Choroid plexus epithelial cell (primary cell): ENCODE measurements around the gene MRPL54.
"Not testable (repeated sequence)": the region's sequence is repeated elsewhere in the genome, so short reads cannot be mapped to it uniquely, and the experiment has no call there.

Experiments
- DNase-seq: peaks from one replicate; pipeline ENCODE4 v3.0.0-alpha.2; 2010; ENCODE audit warnings: low read depth
- H3K4me3 ChIP-seq: 2 replicates; pipeline ENCODE4 v1.5.1; 2011; ENCODE audit warnings: low read depth, mild to moderate bottlenecking, control low read depth, low read length, moderate library complexity
- CTCF ChIP-seq: conservative IDR thresholded peaks from 2 replicates; pipeline ENCODE4 v1.5.1; 2011; ENCODE audit warnings: low read depth, mild to moderate bottlenecking, control low read depth, inconsistent platforms, low read length, moderate library complexity

The MRPL54 gene

GRCh38 chr19:3752492-3752891, 10.0 kb upstream of the MRPL54 start:
- H3K4me3 ChIP-seq = no peak overlapping the region
- no peak for TF ChIP-seq CTCF
- DNase-seq = no peak

GRCh38 chr19:3753631-3754410, 8.7 kb upstream of the MRPL54 start:
- no peak overlapping the region for H3K4me3 ChIP-seq
- TF ChIP-seq CTCF = no peak
- no peak for DNase-seq

- H3K4me3 ChIP-seq, DNase-seq: not testable (repeated sequence)
Measured at GRCh38 chr19:3757705-3758104, 4.8 kb upstream of the MRPL54 start.

- not testable (repeated sequence) for DNase-seq, H3K4me3 ChIP-seq
Measured at GRCh38 chr19:3758297-3758696, 4.2 kb upstream of the MRPL54 start.

GRCh38 chr19:3759482-3760254, 2.8 kb upstream of the MRPL54 start:
- no peak overlapping the region for H3K4me3 ChIP-seq
- no peak for DNase-seq
- TF ChIP-seq CTCF = no peak

- DNase-seq = peak; percentile 16
- H3K4me3 ChIP-seq = peak overlapping the region; percentile 99
- TF ChIP-seq CTCF = no peak
Measured at GRCh38 chr19:3760871-3761361, 1.6 kb upstream of the MRPL54 start.

GRCh38 chr19:3761382-3762129, 926 bp upstream of the MRPL54 start, which contains the start of gene APBA3:
Gene APBA3 (minus strand): TSS chr19:3761692. CDS start chr19:3760264, 1,428 bp downstream.
- peak; percentile 92 for DNase-seq
- TF ChIP-seq CTCF = peak; percentile 75
- peak within 1 kb of the TSS; percentile 99 for H3K4me3 ChIP-seq
